WTC11 (cell line): ENCODE measurements around the gene NBAS. TPM values are rescaled to one million over a fixed set of nuclear protein-coding genes. Genes with fewer than 3 reads are reported as not detected.

Experiments
- ATAC-seq: fragments of 200-7000 bp; cut with Tn5 transposase; 2 replicates; pipeline ENCODE4 v1.10.0; 2021; ENCODE audit warnings: mild to moderate bottlenecking, moderate library complexity
- CTCF ChIA-PET: fragments of 300-600 bp; sonication (Branson Sonifier 250); formaldehyde crosslinking; loops from one replicate; lab custom pipeline; 2021; ENCODE audit warnings: antibody characterized with exemption; lab: Charles Lee
- POLR2A ChIA-PET: fragments of 350-600 bp; sonication (Branson Sonifier 250); formaldehyde crosslinking; loops from one replicate; lab custom pipeline; 2021; ENCODE audit warnings: antibody characterized with exemption; lab: Charles Lee
- DNase-seq: peaks from one replicate; pipeline ENCODE4 v3.0.0; 2021; ENCODE audit warnings: low spot score
- H3K27ac Mint-ChIP-seq: 2 replicates; pipeline ENCODE4 v1.8.0; 2021; ENCODE audit warnings: mixed read lengths
- H3K27me3 Mint-ChIP-seq: 2 replicates; pipeline ENCODE4 v1.8.0; 2021; ENCODE audit warnings: low read depth, mild to moderate bottlenecking, moderate library complexity, mixed read lengths
- H3K36me3 Mint-ChIP-seq: 2 replicates; pipeline ENCODE4 v1.8.0; 2021; ENCODE audit warnings: mixed read lengths
- H3K4me1 Mint-ChIP-seq: 2 replicates; pipeline ENCODE4 v1.8.0; 2022; ENCODE audit warnings: mixed read lengths
- H3K4me3 Mint-ChIP-seq: 2 replicates; pipeline ENCODE4 v1.8.0; 2021; ENCODE audit warnings: mild to moderate bottlenecking, moderate library complexity, mixed read lengths
- H3K9me3 Mint-ChIP-seq: 2 replicates; pipeline ENCODE4 v1.8.0; 2021; ENCODE audit warnings: mixed read lengths
- GTF2I ChIP-seq: fragments of 250-450 bp; sonication (Bioruptor Pico); conservative IDR thresholded peaks from 2 replicates; pipeline ENCODE4 v1.4.0; 2021; ENCODE audit warnings: mild to moderate bottlenecking
- KAT7 ChIP-seq: sonication (generic); formaldehyde crosslinking; IDR thresholded peaks from 2 replicates; pipeline ENCODE4 v1.8.1; 2023; ENCODE audit warnings: missing genetic modification reagents, mild to moderate bottlenecking, borderline replicate concordance
- MXD4 ChIP-seq: fragments of 250-450 bp; sonication (Bioruptor Pico); IDR thresholded peaks from 2 replicates; pipeline ENCODE4 v1.8.0; 2021; ENCODE audit warnings: mild to moderate bottlenecking, moderate library complexity, borderline replicate concordance
- NR3C1 ChIP-seq: sonication (generic); formaldehyde crosslinking; conservative IDR thresholded peaks from 2 replicates; pipeline ENCODE4 v1.8.1; 2023; ENCODE audit warnings: low read depth, mild to moderate bottlenecking, missing genetic modification reagents
- SP1 ChIP-seq: sonication (generic); formaldehyde crosslinking; conservative IDR thresholded peaks from 2 replicates; pipeline ENCODE4 v1.8.1; 2022; ENCODE audit warnings: missing genetic modification reagents
- TEAD1 ChIP-seq: sonication (generic); formaldehyde crosslinking; IDR thresholded peaks from 2 replicates; pipeline ENCODE4 v1.8.0; 2022; ENCODE audit warnings: mild to moderate bottlenecking, missing genetic modification reagents
- TP53 ChIP-seq: sonication (generic); formaldehyde crosslinking; IDR thresholded peaks from 2 replicates; pipeline ENCODE4 v1.8.1; 2023; ENCODE audit warnings: mild to moderate bottlenecking, missing genetic modification reagents
- ZNF121 ChIP-seq: sonication (generic); formaldehyde crosslinking; IDR thresholded peaks from 2 replicates; pipeline ENCODE4 v1.8.0; 2023; ENCODE audit warnings: missing genetic modification reagents
- ZNF232 ChIP-seq: sonication (generic); formaldehyde crosslinking; IDR thresholded peaks from 2 replicates; pipeline ENCODE4 v1.8.0; 2022; ENCODE audit warnings: mild to moderate bottlenecking, missing genetic modification reagents
- total RNA-seq: library from RNA; stranded (reverse); gene quantifications from 3 replicates; pipeline ENCODE4 v1.2.3, GENCODE V29; 2021
- TF ChIP-seq, protein P1 (sequence below): fragments of 250-450 bp; sonication (Bioruptor Pico); IDR thresholded peaks from 2 replicates; pipeline ENCODE4 v1.9.0; 2021; ENCODE audit warnings: moderate library complexity, mild to moderate bottlenecking, inconsistent platforms, borderline replicate concordance
- TF ChIP-seq, protein P2 (sequence below): sonication (generic); formaldehyde crosslinking; IDR thresholded peaks from 2 replicates; pipeline ENCODE4 v1.8.0; 2022; ENCODE audit warnings: missing genetic modification reagents
- TF ChIP-seq, protein P3 (sequence below): fragments of 250-450 bp; sonication (Bioruptor Pico); IDR thresholded peaks from 2 replicates; pipeline ENCODE4 v2.1.2; 2022; ENCODE audit warnings: mild to moderate bottlenecking, moderate library complexity
- TF ChIP-seq, protein P4 (sequence below): sonication (generic); formaldehyde crosslinking; IDR thresholded peaks from 2 replicates; pipeline ENCODE4 v1.8.1; 2022; ENCODE audit warnings: low read depth, missing genetic modification reagents, borderline replicate concordance
- TF ChIP-seq, protein P5 (sequence below): sonication (generic); formaldehyde crosslinking; IDR thresholded peaks from 2 replicates; pipeline ENCODE4 v1.8.0; 2022; ENCODE audit warnings: mild to moderate bottlenecking, missing genetic modification reagents
- TF ChIP-seq, protein P6 (sequence below): sonication (generic); formaldehyde crosslinking; IDR thresholded peaks from 2 replicates; pipeline ENCODE4 v1.8.0; 2022; ENCODE audit warnings: mild to moderate bottlenecking, missing genetic modification reagents

NBAS gene
- total RNA-seq, 1 experiment from 2014 or later = 32.3 TPM

DNA sequence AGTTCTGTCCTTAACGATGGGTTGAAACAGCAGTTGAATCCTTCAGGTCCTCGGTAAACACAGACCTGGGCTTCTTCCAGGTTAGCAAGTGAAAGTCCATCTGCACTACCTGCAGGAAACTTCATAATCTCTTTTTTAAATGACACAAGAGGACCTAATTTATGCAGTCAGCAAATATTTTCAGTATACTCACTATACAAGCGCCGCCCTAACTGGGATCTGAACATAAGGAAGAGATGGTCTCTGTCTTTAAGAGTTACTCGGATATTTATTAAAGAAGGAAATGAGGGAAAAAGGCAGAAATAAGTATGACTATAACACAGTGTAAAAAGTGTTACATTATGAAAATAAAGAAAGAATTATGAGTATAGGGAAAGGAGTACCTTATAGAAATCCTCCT is 103.3 kb downstream of the NBAS start:
- TF ChIP-seq, protein P1, sequence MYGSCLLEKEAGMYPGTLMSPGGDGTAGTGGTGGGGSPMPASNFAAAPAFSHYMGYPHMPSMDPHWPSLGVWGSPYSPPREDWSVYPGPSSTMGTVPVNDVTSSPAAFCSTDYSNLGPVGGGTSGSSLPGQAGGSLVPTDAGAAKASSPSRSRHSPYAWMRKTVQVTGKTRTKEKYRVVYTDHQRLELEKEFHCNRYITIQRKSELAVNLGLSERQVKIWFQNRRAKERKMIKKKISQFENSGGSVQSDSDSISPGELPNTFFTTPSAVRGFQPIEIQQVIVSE (CRISPR knock-in tag) = no peak
- TF ChIP-seq ZNF232 (CRISPR knock-in tag) (no peak), KAT7 (CRISPR knock-in tag) (no peak), NR3C1 (CRISPR knock-in tag) (no peak)
- Mint-ChIP-seq H3K36me3 (peaks cover 2% of the 10 kb centered on the region; the same call in 1 of the 2 replicates), H3K27me3 (no peaks in the 10 kb centered on the region), H3K27ac (no peak overlapping the region), H3K4me3 (no peak overlapping the region), H3K9me3 (peaks cover under 1% of the 10 kb centered on the region), H3K4me1 (peaks cover 3% of the 10 kb centered on the region; the same call in 1 of the 2 replicates)
- ATAC-seq (no peak), DNase-seq (no peak)
- CTCF ChIA-PET = no interaction called here
- POLR2A ChIA-PET = no interaction called here

DNA sequence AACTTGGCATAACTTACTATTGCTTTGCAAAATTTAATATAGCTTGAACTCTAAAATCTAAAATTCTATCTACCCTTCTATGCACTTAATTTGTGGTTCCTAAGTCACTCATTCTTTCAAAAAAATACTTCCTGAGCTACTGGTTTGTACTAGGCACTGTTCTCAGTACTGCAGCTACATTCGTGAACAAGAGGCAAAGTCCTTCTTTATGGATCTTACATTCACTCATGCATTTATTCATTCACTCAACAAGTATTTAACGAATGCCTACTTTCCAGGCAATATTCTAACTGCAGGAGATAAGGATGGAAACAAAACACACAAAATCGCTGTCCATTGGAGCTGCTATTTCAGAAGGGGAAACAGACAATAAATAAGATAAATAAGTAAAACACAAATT is 104.8 kb downstream of the NBAS start:
- DNase-seq = no peak
- no peak for ATAC-seq
- peaks cover 3% of the 10 kb centered on the region; the same call in 1 of the 2 replicates for H3K4me1 Mint-ChIP-seq
- peaks cover 9% of the 10 kb centered on the region for H3K36me3 Mint-ChIP-seq
- H3K27me3 Mint-ChIP-seq = no peaks in the 10 kb centered on the region
- H3K4me3 Mint-ChIP-seq = no peak overlapping the region
- CTCF ChIA-PET = no interaction called here
- no peak for TF ChIP-seq ZNF121
- no peak for TF ChIP-seq SP1 (CRISPR knock-in tag)
- TF ChIP-seq, protein P2, sequence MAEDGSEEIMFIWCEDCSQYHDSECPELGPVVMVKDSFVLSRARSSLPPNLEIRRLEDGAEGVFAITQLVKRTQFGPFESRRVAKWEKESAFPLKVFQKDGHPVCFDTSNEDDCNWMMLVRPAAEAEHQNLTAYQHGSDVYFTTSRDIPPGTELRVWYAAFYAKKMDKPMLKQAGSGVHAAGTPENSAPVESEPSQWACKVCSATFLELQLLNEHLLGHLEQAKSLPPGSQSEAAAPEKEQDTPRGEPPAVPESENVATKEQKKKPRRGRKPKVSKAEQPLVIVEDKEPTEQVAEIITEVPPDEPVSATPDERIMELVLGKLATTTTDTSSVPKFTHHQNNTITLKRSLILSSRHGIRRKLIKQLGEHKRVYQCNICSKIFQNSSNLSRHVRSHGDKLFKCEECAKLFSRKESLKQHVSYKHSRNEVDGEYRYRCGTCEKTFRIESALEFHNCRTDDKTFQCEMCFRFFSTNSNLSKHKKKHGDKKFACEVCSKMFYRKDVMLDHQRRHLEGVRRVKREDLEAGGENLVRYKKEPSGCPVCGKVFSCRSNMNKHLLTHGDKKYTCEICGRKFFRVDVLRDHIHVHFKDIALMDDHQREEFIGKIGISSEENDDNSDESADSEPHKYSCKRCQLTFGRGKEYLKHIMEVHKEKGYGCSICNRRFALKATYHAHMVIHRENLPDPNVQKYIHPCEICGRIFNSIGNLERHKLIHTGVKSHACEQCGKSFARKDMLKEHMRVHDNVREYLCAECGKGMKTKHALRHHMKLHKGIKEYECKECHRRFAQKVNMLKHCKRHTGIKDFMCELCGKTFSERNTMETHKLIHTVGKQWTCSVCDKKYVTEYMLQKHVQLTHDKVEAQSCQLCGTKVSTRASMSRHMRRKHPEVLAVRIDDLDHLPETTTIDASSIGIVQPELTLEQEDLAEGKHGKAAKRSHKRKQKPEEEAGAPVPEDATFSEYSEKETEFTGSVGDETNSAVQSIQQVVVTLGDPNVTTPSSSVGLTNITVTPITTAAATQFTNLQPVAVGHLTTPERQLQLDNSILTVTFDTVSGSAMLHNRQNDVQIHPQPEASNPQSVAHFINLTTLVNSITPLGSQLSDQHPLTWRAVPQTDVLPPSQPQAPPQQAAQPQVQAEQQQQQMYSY = no peak
- TF ChIP-seq, protein P3, sequence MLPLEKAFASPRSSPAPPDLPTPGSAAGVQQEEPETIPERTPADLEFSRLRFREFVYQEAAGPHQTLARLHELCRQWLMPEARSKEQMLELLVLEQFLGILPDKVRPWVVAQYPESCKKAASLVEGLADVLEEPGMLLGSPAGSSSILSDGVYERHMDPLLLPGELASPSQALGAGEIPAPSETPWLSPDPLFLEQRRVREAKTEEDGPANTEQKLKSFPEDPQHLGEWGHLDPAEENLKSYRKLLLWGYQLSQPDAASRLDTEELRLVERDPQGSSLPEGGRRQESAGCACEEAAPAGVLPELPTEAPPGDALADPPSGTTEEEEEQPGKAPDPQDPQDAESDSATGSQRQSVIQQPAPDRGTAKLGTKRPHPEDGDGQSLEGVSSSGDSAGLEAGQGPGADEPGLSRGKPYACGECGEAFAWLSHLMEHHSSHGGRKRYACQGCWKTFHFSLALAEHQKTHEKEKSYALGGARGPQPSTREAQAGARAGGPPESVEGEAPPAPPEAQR (CRISPR knock-in tag) = no peak
- no peak for TF ChIP-seq GTF2I
- no peak for TF ChIP-seq MXD4 (CRISPR knock-in tag)
- TF ChIP-seq, protein P4, sequence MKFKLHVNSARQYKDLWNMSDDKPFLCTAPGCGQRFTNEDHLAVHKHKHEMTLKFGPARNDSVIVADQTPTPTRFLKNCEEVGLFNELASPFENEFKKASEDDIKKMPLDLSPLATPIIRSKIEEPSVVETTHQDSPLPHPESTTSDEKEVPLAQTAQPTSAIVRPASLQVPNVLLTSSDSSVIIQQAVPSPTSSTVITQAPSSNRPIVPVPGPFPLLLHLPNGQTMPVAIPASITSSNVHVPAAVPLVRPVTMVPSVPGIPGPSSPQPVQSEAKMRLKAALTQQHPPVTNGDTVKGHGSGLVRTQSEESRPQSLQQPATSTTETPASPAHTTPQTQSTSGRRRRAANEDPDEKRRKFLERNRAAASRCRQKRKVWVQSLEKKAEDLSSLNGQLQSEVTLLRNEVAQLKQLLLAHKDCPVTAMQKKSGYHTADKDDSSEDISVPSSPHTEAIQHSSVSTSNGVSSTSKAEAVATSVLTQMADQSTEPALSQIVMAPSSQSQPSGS (CRISPR knock-in tag) = no peak
- H3K27ac Mint-ChIP-seq = no peak overlapping the region
- POLR2A ChIA-PET = no interaction called here
- H3K9me3 Mint-ChIP-seq = peaks cover 8% of the 10 kb centered on the region

DNA sequence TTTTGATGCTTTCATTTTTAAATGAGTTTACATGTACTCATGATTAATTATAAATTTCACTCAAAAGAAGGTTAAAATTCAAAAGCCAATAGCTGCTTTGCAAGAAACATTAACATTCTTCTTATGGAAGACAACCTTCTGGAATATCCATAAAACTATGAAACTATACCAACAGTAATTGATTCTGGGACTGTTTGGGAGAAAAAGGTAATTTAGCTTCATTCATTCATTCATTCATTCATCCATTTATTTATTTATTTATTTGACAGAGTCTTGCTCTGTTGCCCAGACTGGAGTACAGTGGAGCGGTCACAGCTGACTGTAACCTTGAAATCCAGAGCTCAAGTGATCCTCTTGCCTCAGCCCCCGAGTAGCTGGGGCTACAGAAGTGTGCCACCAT is 110.3 kb downstream of the NBAS start:
- peaks cover 12% of the 10 kb centered on the region for H3K36me3 Mint-ChIP-seq
- peaks cover 15% of the 10 kb centered on the region for H3K9me3 Mint-ChIP-seq
- no peak for ATAC-seq
- no peaks in the 10 kb centered on the region for H3K27me3 Mint-ChIP-seq
- H3K27ac Mint-ChIP-seq = no peak overlapping the region
- TF ChIP-seq TP53 (no peak), TEAD1 (CRISPR knock-in tag) (no peak)
- TF ChIP-seq, protein P5, sequence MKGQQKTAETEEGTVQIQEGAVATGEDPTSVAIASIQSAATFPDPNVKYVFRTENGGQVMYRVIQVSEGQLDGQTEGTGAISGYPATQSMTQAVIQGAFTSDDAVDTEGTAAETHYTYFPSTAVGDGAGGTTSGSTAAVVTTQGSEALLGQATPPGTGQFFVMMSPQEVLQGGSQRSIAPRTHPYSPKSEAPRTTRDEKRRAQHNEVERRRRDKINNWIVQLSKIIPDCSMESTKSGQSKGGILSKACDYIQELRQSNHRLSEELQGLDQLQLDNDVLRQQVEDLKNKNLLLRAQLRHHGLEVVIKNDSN (CRISPR knock-in tag) = no peak
- TF ChIP-seq, protein P6, sequence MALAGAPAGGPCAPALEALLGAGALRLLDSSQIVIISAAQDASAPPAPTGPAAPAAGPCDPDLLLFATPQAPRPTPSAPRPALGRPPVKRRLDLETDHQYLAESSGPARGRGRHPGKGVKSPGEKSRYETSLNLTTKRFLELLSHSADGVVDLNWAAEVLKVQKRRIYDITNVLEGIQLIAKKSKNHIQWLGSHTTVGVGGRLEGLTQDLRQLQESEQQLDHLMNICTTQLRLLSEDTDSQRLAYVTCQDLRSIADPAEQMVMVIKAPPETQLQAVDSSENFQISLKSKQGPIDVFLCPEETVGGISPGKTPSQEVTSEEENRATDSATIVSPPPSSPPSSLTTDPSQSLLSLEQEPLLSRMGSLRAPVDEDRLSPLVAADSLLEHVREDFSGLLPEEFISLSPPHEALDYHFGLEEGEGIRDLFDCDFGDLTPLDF (CRISPR knock-in tag) = no peak
- TF ChIP-seq, all 79 proteins: peak for 0
- no peak for DNase-seq
- Mint-ChIP-seq H3K4me3 (no peak overlapping the region), H3K4me1 (peaks cover 14% of the 10 kb centered on the region)
- ChIA-PET POLR2A (no interaction called here), CTCF (no interaction called here)
